Measurements from ENCODE around the gene CPA2. TPM values are rescaled to one million over a fixed set of nuclear protein-coding genes. Genes with fewer than 3 reads are reported as not detected.

CPA2 gene
- total RNA-seq, 1 donor from 2014 or later, result not detected

GRCh38 chr7:130279286-130279685 lies 12.6 kb downstream of the CPA2 start:
- intact Hi-C loops (cut with micrococcal nuclease), result no loop called here

DNA sequence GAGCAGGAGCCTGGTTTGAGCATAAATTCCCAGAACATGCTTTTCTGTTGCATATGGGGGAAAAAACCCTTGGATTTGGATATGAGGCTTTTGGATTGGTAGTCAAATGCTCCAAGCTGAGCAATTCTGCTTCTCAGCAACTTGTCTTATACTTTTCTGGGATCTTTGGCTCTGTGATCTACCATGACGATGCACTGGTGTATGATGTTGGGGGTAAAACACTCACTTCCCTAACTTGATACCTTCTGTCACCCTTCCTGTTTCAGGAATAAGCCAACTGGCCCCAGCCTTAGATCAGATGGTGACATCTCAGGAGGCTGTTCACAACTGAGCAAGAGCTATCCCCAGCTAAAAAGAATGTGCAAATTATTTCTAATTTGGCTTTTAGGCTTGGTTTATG lies 13.2 kb downstream of the CPA2 start:
- intact Hi-C loops (cut with micrococcal nuclease), result no loop called here

DNA sequence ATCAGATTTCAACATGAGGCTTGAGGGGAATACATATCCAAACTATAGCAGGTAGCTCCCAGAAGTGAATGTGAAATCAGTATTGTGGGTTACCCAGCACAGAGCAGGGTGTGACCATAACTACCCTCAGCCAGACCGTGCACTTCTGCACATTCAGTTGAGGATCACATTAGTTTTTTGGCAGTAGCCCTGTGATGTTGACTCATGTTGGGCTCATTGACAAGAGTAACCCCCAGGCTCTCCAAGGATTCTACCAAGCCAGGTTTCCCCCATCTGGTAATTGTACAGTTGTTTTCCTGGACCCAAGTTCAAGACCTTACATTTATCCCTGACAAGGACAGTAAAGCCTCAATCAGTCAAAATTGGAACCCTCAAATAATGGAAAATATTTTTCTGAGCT lies 14.6 kb downstream of the CPA2 start:
- intact Hi-C loops (cut with micrococcal nuclease), result no loop called here

DNA sequence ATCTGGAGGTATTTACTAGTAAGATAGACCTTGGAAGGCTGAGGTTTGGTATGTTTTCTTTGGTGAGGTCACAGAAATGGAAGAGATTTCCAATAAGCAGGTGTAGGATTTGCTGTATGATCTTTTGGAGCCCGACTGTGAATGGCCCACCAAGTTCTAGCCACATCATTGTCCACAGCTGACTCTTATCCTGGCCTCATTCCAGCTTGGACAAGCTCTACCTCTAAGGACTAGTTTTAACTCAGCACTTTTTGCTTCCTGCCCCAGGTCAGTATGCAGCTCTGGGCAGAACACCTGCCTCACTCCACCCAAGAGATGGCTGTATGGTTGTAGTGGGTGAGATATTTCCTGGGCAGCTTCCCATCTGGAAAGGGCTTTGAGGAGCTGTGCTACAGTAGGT lies 20.2 kb downstream of the CPA2 start:
- intact Hi-C loops (cut with micrococcal nuclease), result no loop called here

GRCh38 chr7:130288168-130288567 lies 21.5 kb downstream of the CPA2 start:
- intact Hi-C loops (cut with micrococcal nuclease), result no loop called here

GRCh38 chr7:130288829-130289228 lies 22.2 kb downstream of the CPA2 start:
- intact Hi-C loops (cut with micrococcal nuclease), result no loop called here

DNA sequence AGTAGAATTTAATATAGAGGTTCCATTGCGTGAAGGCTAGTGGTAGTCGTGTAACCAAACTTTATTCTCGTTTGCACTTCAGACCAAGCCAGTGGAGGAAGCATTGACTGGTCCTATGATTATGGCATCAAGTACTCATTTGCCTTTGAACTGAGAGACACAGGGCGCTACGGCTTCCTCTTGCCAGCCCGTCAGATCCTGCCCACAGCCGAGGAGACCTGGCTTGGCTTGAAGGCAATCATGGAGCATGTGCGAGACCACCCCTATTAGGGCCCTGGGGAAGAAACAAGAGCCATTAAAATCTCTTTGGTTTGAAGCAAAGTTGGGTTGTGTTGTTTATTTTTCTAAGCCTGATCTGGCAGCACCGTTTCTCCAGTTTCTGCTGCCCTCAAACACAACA lies 22.8 kb downstream of the CPA2 start:
- intact Hi-C loops (cut with micrococcal nuclease), result no loop called here

- intact Hi-C loops (cut with micrococcal nuclease), result no loop called here
Observed at GRCh38 chr7:130290745-130291144, 24.1 kb downstream of the CPA2 start.

DNA sequence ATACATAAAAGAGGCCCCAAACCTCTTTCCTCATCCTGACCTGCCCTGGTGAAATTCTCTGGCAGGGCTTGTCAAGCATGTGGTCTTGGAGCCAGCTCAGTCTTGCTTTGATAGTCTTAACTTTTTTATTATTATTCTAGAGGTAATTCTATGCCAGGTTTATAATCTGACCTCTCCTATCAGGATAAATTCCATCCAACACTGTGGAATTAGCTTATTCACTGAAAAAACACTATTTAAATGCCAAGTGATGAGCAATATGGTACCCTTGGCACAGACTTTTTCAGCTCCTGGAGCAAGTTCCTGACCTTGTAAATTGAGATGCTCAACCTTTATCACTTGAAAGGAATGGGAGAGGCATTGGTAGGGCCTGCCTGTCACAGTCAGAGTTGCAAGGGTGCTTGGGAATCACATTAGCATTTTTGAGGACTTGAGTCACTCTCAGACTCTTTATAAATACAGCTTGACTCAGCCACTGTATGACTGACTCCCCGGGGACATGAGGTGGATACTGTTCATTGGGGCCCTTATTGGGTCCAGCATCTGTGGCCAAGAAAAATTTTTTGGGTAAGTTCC lies 26.1 kb downstream of the CPA2 start, which contains the start of gene CPA4:
TSS of gene CPA4 (plus strand) at position 480 of the 576 bp plus-strand sequence. CDS start at position 500, 20 bp downstream.
- intact Hi-C loops (cut with micrococcal nuclease), result no loop called here

- intact Hi-C loops (cut with micrococcal nuclease), result no loop called here
Observed at GRCh38 chr7:130293521-130293920, 26.9 kb downstream of the CPA2 start.

GRCh38 chr7:130294314-130294713 lies 27.7 kb downstream of the CPA2 start:
- intact Hi-C loops (cut with micrococcal nuclease), result no loop called here

DNA sequence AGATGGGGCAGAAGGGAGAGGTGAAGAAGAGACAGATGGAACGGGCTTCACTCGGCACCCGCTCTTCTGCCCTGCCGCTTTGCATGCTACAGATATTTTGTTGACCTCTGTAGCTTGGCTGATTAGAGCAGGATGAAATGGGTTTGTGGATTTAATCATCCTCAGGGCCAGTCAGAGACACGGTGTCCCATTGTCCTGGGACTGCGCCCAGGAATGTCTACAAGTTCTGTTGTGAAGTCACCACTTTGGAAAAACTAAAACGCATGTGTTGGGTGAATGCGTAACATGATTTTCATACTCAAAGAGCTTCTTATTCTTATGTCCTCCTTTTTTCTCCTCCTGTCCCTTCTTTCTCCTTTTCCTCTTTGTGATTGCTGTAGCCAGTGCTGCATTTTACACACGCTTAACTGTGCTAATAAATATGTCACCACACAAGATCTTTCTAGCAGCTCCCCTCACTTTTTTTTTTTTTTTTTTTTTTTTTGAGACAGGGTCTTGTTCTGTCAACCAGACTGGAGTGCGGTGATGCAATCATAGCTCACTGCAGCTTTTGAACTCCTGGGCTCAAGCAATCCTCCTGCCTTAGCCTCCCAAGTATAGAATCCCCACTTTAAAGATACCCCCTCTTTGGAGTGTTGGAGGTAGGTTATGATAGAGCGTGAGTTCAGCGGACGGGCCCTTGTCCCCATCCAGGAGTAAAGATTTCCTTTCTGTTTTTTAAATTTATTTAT lies 29.7 kb downstream of the CPA2 start:
- intact Hi-C loops (cut with micrococcal nuclease), result no loop called here

GRCh38 chr7:130297628-130298543 lies 31.2 kb downstream of the CPA2 start:
- intact Hi-C loops (cut with micrococcal nuclease), result no loop called here

DNA sequence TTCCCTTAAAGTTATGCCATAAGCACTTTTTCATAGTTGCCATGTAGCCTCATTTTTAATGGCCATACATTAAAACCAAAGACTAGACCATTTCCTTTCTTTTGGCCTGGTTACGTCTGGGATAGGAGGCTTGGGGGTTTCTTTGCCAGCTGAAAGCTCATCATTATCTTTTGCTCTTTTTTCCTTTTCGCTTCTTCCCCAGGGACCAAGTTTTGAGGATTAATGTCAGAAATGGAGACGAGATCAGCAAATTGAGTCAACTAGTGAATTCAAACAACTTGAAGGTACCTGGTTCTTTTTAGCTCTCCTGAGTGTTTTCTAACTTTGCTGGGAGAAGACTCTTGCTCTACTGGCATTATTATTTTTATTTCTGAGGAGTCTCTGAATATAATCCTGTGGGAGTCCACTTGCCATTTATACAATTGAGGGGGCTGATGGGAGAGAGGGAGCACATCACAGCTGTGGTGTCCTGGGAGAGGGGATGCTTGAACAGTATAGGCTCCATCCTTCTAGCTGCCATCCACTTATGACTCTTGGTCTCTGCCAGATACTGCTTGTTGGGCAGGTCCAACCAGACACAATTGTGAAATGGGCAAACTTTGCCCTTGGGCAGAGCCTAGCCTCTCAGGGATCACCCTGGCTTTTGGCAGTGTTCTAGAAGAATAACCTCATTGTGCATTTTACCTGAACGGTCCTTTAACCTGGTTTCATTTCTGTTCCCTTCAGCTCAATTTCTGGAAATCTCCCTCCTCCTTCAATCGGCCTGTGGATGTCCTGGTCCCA lies 32.1 kb downstream of the CPA2 start:
- intact Hi-C loops (cut with micrococcal nuclease), result no loop called here

DNA sequence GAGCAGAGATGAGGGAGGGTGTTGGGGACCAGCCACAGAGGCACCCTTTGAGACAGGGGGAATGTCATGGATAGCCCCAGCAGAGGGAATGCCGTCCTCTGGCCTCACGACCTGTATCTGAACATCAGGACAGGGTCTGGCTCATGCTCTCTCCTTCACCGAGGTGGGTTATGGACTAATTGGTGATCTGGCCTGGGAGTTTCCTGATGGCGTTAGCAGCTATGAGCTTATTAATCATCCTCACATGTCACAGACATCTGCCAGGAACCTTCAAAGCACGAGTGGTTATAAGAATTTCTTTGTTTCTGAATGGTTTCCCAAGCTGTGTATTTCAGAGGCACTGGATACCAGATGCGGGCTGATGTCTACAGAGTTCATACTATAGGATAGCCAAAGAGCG lies 33.2 kb downstream of the CPA2 start:
- intact Hi-C loops (cut with micrococcal nuclease), result no loop called here

- intact Hi-C loops (cut with micrococcal nuclease), result no loop called here
Observed at GRCh38 chr7:130301501-130302020, 34.9 kb downstream of the CPA2 start.

DNA sequence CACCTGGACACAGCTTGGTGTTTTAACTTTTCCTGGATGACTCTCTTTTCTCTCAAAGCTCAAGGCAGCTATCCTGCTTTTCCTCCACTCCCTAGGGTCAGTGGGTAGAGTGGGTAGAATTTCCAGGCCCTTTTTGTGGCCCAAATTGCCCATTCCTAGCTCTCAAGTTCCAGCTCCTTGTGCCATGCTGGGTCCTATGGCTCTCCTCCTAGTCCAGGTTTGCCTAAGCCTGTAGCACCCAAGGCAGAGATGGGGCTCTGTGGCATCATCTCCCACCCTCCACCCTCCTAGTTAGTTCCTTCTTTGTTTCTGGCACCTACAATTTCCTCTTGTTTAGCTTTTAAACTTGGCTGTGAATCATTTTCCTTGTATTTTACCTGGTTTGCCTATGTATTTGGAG lies 36.0 kb downstream of the CPA2 start:
- intact Hi-C loops (cut with micrococcal nuclease), result no loop called here

DNA sequence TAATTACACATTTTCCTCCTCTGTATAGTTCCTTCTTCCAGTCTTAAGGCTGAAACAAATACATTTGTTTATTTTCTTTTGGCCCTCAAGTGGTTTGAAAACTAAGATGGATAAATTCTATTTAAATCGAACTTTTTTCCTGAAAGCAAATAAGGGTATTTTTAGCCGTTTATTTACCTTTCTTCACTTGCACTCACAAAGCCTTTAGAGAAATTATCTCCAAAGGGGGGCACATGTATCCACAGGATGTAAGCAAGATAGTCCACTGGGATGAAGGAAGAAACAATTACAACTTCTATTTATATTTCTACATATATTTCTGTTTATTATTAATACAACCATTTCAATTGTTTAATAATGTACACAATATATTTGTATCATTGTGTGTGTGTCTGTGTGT lies 36.5 kb downstream of the CPA2 start:
- intact Hi-C loops (cut with micrococcal nuclease), result no loop called here

DNA sequence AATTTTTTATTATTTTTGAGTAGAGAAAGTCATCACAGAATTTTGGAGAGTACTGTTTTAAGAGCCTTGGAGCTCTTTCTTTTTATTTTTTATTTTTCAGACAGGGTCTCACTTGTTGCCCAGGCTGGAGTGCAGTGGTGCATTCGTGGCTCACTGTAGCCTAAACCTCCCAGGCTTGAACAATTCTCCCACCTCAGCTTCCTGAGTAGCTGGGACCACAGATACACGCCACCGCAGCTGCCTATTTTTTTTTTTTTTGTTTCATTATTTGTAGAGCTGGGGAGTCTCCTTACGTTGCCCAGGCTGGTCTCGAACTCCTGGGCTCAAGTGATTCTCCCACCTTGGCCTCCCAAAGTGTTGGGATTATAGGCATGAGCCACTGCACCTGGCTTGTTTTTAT lies 36.9 kb downstream of the CPA2 start:
- intact Hi-C loops (cut with micrococcal nuclease), result no loop called here

DNA sequence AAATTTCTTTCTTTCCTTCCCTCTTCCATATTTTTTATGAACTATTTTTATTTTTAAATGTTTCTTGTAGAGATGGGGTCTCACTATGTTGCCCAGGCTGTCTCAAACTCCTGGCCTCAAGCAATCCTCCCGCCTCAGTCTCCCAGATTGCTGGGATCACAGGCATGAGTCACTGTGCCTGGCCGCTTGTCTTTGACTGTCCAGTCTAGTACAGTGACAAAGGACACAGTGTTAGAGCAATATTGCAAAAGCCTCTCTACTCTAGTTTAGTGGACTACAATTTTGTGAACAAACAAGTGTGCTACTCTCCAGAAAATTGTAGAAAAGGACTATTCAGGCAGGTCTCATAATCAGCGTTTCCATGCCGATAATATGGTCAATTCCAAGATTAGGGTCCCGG lies 37.3 kb downstream of the CPA2 start:
- intact Hi-C loops (cut with micrococcal nuclease), result no loop called here

DNA sequence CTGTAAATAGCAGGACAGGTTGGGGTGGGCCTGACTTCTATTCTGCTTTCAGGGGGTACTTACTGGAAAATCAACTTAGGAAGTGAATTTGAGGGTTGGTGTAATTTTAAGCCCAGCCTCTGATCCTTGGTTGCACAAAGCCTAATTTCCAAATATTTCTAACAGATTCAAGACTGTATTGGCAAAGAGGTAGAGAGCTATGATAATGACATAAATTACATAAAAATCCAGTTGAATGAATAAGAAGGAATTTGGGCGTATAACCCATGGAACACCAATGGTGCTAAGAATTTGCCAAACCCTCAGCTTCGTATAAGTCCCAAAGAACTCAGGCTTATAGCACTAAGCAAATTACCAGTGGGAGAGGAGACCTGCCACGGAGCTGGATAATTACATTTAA lies 38.2 kb downstream of the CPA2 start:
- intact Hi-C loops (cut with micrococcal nuclease), result no loop called here

All from T-helper 2 cell treated with Interferon-gamma antibody and Interleukin-4, amounts not matched to agents 100 ng/mL and 5 ng/mL, for 36 hours (primary cell).